GM12878 (cell line): ENCODE measurements around the gene ZSCAN10. TPM values are rescaled to one million over a fixed set of nuclear protein-coding genes. Genes with fewer than 3 reads are reported as not detected.

Experiments
- ATAC-seq: fragments of 200-7000 bp; cut with Tn5 transposase; 3 replicates; pipeline ENCODE4 v1.9.1; 2020; ENCODE audit warnings: mild to moderate bottlenecking, moderate library complexity
- BruUV-seq: library from RNA; stranded (reverse); fragments of 400-500 nt; replicated peaks from 2 replicates; lab custom pipeline; 2021; lab: Mats Ljungman, UMichigan
- CTCF ChIA-PET: fragments of 300-600 bp; sonication (Branson Sonifier 250); formaldehyde crosslinking; extraction: SDS; loops from one replicate; lab custom pipeline; 2021; ENCODE audit warnings: inconsistent platforms; lab: Yijun Ruan, JAX
- POLR2A ChIA-PET: fragments of 350-600 bp; formaldehyde crosslinking; extraction: SDS; loops from one replicate; lab custom pipeline; 2021; ENCODE audit warnings: inconsistent platforms; lab: Charles Lee
- RAD21 ChIA-PET: fragments of 300-600 bp; sonication (Branson Sonifier 250); formaldehyde crosslinking; loops from one replicate; lab custom pipeline; 2023; ENCODE audit warnings: antibody characterized with exemption; ENCODE audit not compliant: unreplicated experiment; lab: Charles Lee
- SMC1A ChIA-PET: fragments of 300-600 bp; sonication (Branson Sonifier 250); formaldehyde crosslinking; loops from one replicate; lab custom pipeline; 2023; ENCODE audit not compliant: unreplicated experiment, uncharacterized antibody; lab: Charles Lee
- DNase-seq: peaks from one replicate; pipeline ENCODE4 v3.0.0-alpha.2; 2011; ENCODE audit warnings: low read depth, low spot score
- FAIRE-seq: peaks from 3 replicates; lab custom pipeline; 2011; peaks lifted over from hg19 to GRCh38; lab: Jason Lieb, UNC
- H2AFZ ChIP-seq: 2 replicates; pipeline ENCODE4 v1.6.0; 2011; ENCODE audit warnings: low read depth, low read length, control low read depth; ENCODE audit not compliant: control insufficient read depth
- H3K27ac ChIP-seq: 2 replicates; pipeline ENCODE4 v1.5.1; 2011; ENCODE audit warnings: control low read depth; ENCODE audit not compliant: control insufficient read depth, insufficient read depth
- H3K27me3 ChIP-seq, 2 experiments: replicated peaks in 1 of 2; 2 replicates each; pipeline versions ENCODE4 v1.6.0 to v1.6.1; 2011; ENCODE audit warnings: low read length in 1 of 2; ENCODE audit not compliant: control insufficient read depth in 2 of 2, insufficient read depth in 2 of 2
- H3K36me3 ChIP-seq, 2 experiments: 2 replicates each; pipeline ENCODE4 v1.5.1; 2011; ENCODE audit warnings: low read length in 1 of 2; ENCODE audit not compliant: control insufficient read depth in 2 of 2, insufficient read depth in 2 of 2
- H3K4me1 ChIP-seq: 2 replicates; pipeline ENCODE4 v1.6.1; 2011; ENCODE audit warnings: mild to moderate bottlenecking, low read length, moderate library complexity, mixed read lengths; ENCODE audit not compliant: control insufficient read depth, insufficient read depth
- H3K4me2 ChIP-seq: 2 replicates; pipeline ENCODE4 v1.6.0; 2011; ENCODE audit warnings: control low read depth; ENCODE audit not compliant: control insufficient read depth, insufficient read depth
- H3K4me3 ChIP-seq: fragments of 200-600 bp; sonication (generic); 2 replicates; pipeline ENCODE4 v1.5.1; 2016
- H3K79me2 ChIP-seq: 2 replicates; pipeline ENCODE4 v1.6.0; 2011; ENCODE audit warnings: low read length; ENCODE audit not compliant: control insufficient read depth, insufficient read depth
- H3K9ac ChIP-seq: 2 replicates; pipeline ENCODE4 v1.8.0; 2011; ENCODE audit warnings: low read length, control low read depth, mixed read lengths; ENCODE audit not compliant: control insufficient read depth, insufficient read depth
- H3K9me3 ChIP-seq: replicated peaks from 3 replicates; pipeline ENCODE4 v1.5.1; 2011; ENCODE audit warnings: mild to moderate bottlenecking, low read length; ENCODE audit not compliant: control insufficient read depth, insufficient read depth
- H4K20me1 ChIP-seq: 2 replicates; pipeline ENCODE4 v1.6.0; 2011; ENCODE audit not compliant: control insufficient read depth, insufficient read depth
- ATF2 ChIP-seq: IDR thresholded peaks from 2 replicates; pipeline ENCODE4 v1.6.1; 2012; ENCODE audit warnings: low read length, inconsistent platforms
- ATF7 ChIP-seq: fragments of 450-650 bp; IDR thresholded peaks from 2 replicates; pipeline ENCODE4 v1.6.1; 2016; ENCODE audit warnings: low read depth, mild to moderate bottlenecking
- BCL11A ChIP-seq: IDR thresholded peaks from 2 replicates; pipeline ENCODE4 v1.6.1; 2011; ENCODE audit warnings: low read depth, low read length
- CEBPZ ChIP-seq: fragments of 150-350 bp; IDR thresholded peaks from 2 replicates; pipeline ENCODE4 v1.6.1; 2016; ENCODE audit warnings: low read depth, low read length
- MTA3 ChIP-seq: IDR thresholded peaks from 2 replicates; pipeline ENCODE4 v1.6.1; 2012; ENCODE audit warnings: low read length, inconsistent platforms, borderline replicate concordance
- NFXL1 ChIP-seq: fragments of 450-650 bp; IDR thresholded peaks from 2 replicates; pipeline ENCODE4 v1.6.1; 2017; ENCODE audit warnings: antibody characterized with exemption, mild to moderate bottlenecking, borderline replicate concordance
- PKNOX1 ChIP-seq: fragments of 450-650 bp; IDR thresholded peaks from 2 replicates; pipeline ENCODE4 v1.6.1; 2016; ENCODE audit warnings: mild to moderate bottlenecking
- RAD51 ChIP-seq: fragments of 450-650 bp; IDR thresholded peaks from 2 replicates; pipeline ENCODE4 v1.6.1; 2016; ENCODE audit warnings: moderate library complexity, mild to moderate bottlenecking, inconsistent platforms
- RUNX3 ChIP-seq: IDR thresholded peaks from 2 replicates; pipeline ENCODE4 v1.6.1; 2012; ENCODE audit warnings: low read length, inconsistent platforms
- SMC3 ChIP-seq: IDR thresholded peaks from 2 replicates; pipeline ENCODE4 v1.6.1; 2011; ENCODE audit warnings: low read length, improper control_type of control experiment, borderline replicate concordance
- STAT3 ChIP-seq: IDR thresholded peaks from 2 replicates; pipeline ENCODE4 v1.6.1; 2011; ENCODE audit warnings: low read depth, low read length, improper control_type of control experiment
- USF1 ChIP-seq: IDR thresholded peaks from 2 replicates; pipeline ENCODE4 v1.6.1; 2011; ENCODE audit warnings: borderline replicate concordance, low read depth, mild to moderate bottlenecking, moderate library complexity, mixed read lengths, low read length; ENCODE audit not compliant: insufficient read depth; ENCODE audit errors: extremely low read length
- ZSCAN29 ChIP-seq: fragments of 450-650 bp; IDR thresholded peaks from 2 replicates; pipeline ENCODE4 v1.6.1; 2017; ENCODE audit warnings: mild to moderate bottlenecking, moderate library complexity
- WGBS: methylation state at CpG from one replicate; pipeline ENCODE4 v1.1.6; 2016; ENCODE audit warnings: low lambda C conversion rate; ENCODE audit not compliant: insufficient replicate concordance, insufficient coverage; ENCODE audit errors: missing lambda C conversion rate; 5-methylcytosine and 5-hydroxymethylcytosine counted together
- in situ Hi-C: fragments of 300-500 bp; cut with MboI; formaldehyde crosslinking; loops from 9 replicates; pipeline ENCODE4 v1.14.3; 2018; ENCODE audit warnings: mixed read lengths
- intact Hi-C: fragments of 100-400 bp; cut with micrococcal nuclease; formaldehyde crosslinking; loops from one replicate; pipeline ENCODE4 v1.14.2; 2022; ENCODE audit not compliant: unreplicated experiment
- polyA plus RNA-seq, 11 experiments: library from polyadenylated mRNA; depleted of rRNA in 4 of 11; unstranded in 6 of 11; stranded (reverse) in 5 of 11; fragments of >200 nt; fragmentation: Nextera tagmentation in 4 of 11; fragmentation: Illumina TruSeq in 1 of 11; extraction: Ambion mirVana in 4 of 11; extraction: Trizol in 1 of 11; gene quantifications; 1 replicate in 1 of 11; 2 replicates in 10 of 11; pipeline versions ENCODE4 v1.2.1 to v1.2.3, GENCODE V29; 2011 to 2016; ENCODE audit warnings: inconsistent platforms in 2 of 11, missing spikeins in 2 of 11, low read depth in 1 of 11
- total RNA-seq, 4 experiments: library from RNA; depleted of rRNA in 3 of 4; stranded (reverse); fragments of >200 nt in 3 of 4; fragmentation: Illumina TruSeq in 1 of 4; extraction: Trizol in 1 of 4; gene quantifications; 2 replicates each; pipeline versions ENCODE4 v1.2.1 to v1.2.3, GENCODE V29; 2013 to 2021

The ZSCAN10 gene
- total and polyA plus RNA-seq, 10 of the 15 experiments (the other 5 are each of a cell fraction or from before 2014, with no cell fraction given), result 0.06 to 0.33 TPM; not detected in 8

- H3K79me2 ChIP-seq, result no peaks in the 10 kb centered on the region
- 37% methylated on average over 8 of the region's 8 CpGs for WGBS
- no peaks in the 10 kb centered on the region for H3K9me3 ChIP-seq
- ChIA-PET SMC1A (interaction anchor here (0.8 to 7.4 kb wide), 3 partner anchors 32 to 70 kb away, joined by 3 to 67 read pairs (median 6); no protein-coding TSS in a partner anchor), RAD21 (interaction anchor here (1.4 to 5.3 kb wide), 5 partner anchors 8 to 69 kb away, joined by 3 to 55 read pairs (median 6); partner anchors contain the start of gene ZNF213), CTCF (interaction anchor here (0.6 to 21.2 kb wide), 11 partner anchors 10 to 69 kb away, joined by 3 to 396 read pairs (median 5); partner anchors contain the start of genes IL32 and ZNF213), POLR2A (interaction anchor here (0.8 to 1.9 kb wide), 5 partner anchors 9 to 39 kb away, joined by 3 to 9 read pairs (median 5); partner anchors contain the start of gene IL32)
- ATAC-seq, result no peak
- in situ Hi-C loops, result loop anchor here (5.0 kb wide), 1 partner anchor 35 kb away; no protein-coding TSS in a partner anchor
- no peak for DNase-seq
- H3K4me3 ChIP-seq, result no peak overlapping the region
- H3K27ac ChIP-seq, result no peak overlapping the region
- H3K4me1 ChIP-seq, result peaks cover 26% of the 10 kb centered on the region
- no peaks in the 10 kb centered on the region for H3K27me3 ChIP-seq
- H3K4me2 ChIP-seq, result no peak overlapping the region
- H4K20me1 ChIP-seq, result no peaks in the 10 kb centered on the region
- no peaks in the 10 kb centered on the region for H3K36me3 ChIP-seq
- no peak overlapping the region for H2AFZ ChIP-seq
- no peak for FAIRE-seq
- no TSS peak for BruUV-seq
- H3K9ac ChIP-seq, result no peak overlapping the region
- intact Hi-C loops, result no loop called here
- no peak for TF ChIP-seq CEBPZ
- TF ChIP-seq ZSCAN29, result no peak
- no peak for TF ChIP-seq ATF7
- TF ChIP-seq RUNX3, result no peak
- TF ChIP-seq NFXL1, result no peak
- no peak for TF ChIP-seq STAT3
- no peak for TF ChIP-seq RAD51
- no peak for TF ChIP-seq MTA3
- TF ChIP-seq BCL11A, result no peak
- no peak for TF ChIP-seq PKNOX1
- no peak for TF ChIP-seq SMC3
- TF ChIP-seq ATF2, result no peak
- no peak for TF ChIP-seq USF1
Measured at GRCh38 chr16:3097266-3097665, 1.8 kb downstream of the ZSCAN10 start.
